ENCODE measurements around the gene TRIM9.

TRIM9 gene

GRCh38 chr14:51059032-51059431, 35.9 kb downstream of the TRIM9 start:
- no peak for DNase-seq (ENCODE audit: insufficient read length, low spot score)
- no peak for FAIRE-seq

DNA sequence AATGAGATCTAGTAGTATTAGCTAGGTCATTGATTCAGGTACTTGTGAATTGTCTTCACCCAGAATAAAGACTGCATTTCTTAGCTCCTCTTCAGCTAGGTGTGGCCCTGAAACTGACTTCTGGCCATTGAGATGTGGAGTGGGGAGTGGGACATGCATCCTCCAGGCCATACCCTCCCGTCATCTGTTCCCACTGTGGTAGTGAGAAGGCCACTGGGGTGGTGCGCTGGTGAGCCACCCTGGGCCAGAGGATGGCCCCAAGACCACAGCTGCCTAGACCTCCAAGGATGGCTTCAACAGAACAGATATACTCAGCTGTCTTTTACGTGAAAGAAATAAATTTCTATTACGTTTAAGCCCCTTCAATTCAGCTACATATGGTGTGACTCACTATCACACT, 36.5 kb downstream of the TRIM9 start:
- FAIRE-seq (no peak), DNase-seq (ENCODE audit: insufficient read length, low spot score) (no peak)

DNA sequence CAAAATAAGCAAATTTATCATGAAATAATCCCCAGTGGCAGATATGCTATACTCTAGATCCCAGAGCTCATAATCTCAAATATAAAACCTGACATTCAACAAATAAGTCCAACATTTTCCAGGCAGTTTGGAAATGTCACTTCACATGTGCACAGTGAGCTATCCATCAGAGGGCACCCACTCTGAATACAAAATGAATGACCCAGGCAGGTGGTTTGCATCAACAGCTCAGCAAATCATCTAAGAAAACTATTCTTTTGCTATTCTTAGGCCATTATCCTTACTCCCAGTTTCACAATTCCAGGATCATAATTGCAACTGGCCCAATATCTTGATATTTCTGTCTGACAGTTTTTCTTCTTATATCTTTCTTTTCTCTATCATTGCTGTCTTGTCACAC, 38.5 kb downstream of the TRIM9 start:
- FAIRE-seq: no peak
- DNase-seq (ENCODE audit: insufficient read length, low spot score): no peak

GRCh38 chr14:51053157-51053556, 41.7 kb downstream of the TRIM9 start:
- no peak for FAIRE-seq
- no peak for DNase-seq (ENCODE audit: insufficient read length, low spot score)

DNA sequence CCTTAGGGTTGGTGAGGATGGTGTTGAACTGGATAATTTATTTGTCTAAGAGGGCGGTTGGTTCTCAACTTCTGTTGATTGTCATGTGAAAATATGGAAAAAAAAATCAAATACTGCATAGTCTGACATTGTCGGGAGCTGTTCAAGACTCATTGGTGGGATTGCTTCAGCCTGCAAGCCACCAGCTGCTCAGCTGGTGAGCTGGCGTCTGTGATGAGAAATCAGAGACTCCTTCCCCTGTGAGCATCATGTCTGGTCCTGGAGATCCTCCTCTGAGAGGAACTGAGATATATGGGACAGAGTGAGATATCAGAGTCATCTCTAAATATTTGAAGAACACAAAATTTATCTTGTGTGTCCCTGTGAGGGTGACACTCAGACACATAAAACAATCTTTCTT, 49.9 kb downstream of the TRIM9 start:
- DNase-seq (ENCODE audit: insufficient read length, low spot score) (no peak), FAIRE-seq (no peak)

- DNase-seq (ENCODE audit: insufficient read length, low spot score): no peak
- no peak for FAIRE-seq
Observed at GRCh38 chr14:51041883-51042282, 53.0 kb downstream of the TRIM9 start.

GRCh38 chr14:51041108-51041531, 53.8 kb downstream of the TRIM9 start:
- FAIRE-seq (no peak), DNase-seq (ENCODE audit: insufficient read length, low spot score) (no peak)

DNA sequence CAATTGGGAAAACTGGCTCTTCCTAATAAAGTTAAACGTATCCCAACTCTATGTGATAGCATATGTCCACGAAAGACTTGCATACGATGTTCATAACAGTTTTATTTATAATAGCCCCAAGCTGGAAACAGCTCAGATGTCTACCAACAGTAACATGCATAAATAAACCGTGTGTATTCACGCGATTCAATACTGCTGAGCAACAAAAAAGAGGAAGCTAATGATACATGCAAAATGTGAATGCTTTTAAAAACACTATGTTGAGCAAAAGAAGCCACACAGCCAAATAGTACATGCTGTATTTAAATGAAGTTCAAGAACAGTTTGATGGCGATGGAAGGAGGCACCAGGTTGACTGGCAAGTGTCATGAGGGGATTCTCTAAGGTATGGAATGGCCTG, 55.7 kb downstream of the TRIM9 start:
- DNase-seq (ENCODE audit: insufficient read length, low spot score): no peak

GRCh38 chr14:51035611-51036192, 59.2 kb downstream of the TRIM9 start:
- FAIRE-seq: no peak

More for the DNA sequence above, 55.7 kb downstream of the TRIM9 start:
- no peak for FAIRE-seq

DNA sequence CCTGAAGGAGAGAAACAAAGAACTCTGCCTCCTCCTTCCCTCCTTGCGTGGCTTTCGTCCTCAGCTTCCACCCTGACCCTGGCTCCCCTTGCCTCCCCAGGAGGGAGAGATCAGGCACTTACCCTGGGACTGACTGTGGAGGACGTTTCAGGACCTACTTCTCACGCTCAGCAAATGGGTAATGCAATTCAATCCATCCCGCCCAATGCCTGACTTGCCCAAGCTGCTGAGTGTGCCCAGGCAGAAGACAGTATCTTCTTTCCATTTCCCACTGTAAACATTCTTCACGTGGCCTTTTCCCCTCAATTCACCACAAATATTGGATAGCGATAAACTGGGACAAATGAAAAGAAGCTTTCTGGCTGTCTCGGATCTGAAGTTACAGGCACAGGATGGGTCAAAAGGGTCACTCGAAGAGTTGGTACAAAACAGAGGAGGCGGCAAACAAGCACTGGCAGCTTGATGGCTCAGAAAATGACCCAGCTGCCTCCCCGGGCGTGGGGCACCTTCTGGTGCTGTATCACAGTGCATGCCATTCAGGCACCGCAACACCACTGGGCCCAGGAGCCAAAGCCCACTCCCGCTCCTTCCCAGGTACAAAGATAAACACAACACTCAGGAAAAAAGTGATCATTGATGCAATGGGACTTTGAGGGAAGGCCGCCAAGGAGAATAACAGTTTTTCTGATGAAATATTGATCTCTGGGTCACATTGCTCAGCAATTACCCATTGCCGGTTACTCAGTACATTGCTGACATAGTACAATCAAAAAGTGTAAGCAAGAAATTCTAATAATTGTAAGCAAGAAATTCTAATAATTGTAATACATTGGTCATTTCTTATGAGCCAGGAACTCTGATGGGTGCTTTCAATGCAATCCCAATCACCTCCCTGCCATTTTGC, 65.8 kb downstream of the TRIM9 start:
- no peak for FAIRE-seq
- no peak for DNase-seq (ENCODE audit: insufficient read length, low spot score)

More at GRCh38 chr14:51035611-51036192, 59.2 kb downstream of the TRIM9 start:
- no peak for DNase-seq (ENCODE audit: insufficient read length, low spot score)

DNA sequence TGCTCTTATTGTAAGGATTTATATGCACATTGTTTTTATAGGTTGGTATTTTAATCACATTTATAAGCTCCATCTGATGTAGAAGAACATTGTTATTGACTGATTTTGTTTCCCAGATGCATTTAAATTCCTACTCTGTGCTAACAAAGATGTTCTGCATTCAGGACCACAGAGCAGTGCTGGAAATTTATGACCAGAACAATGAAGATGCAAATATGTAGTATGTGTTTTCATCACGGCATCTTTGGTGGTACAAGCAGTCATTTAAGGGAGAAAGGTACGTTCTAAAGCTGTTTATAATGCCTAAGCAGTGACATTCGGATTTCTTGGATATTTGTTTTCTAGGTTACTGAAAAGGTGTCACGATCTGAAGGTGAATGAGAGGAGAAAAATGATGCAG, 66.5 kb downstream of the TRIM9 start:
- no peak for DNase-seq (ENCODE audit: insufficient read length, low spot score)
- no peak for FAIRE-seq

GRCh38 chr14:51024377-51024776, 70.5 kb downstream of the TRIM9 start:
- DNase-seq (ENCODE audit: insufficient read length, low spot score) (no peak), FAIRE-seq (no peak)

- DNase-seq (ENCODE audit: insufficient read length, low spot score): no peak
- FAIRE-seq: no peak
Observed at GRCh38 chr14:51023964-51024363, 70.9 kb downstream of the TRIM9 start.

- no peak for DNase-seq (ENCODE audit: insufficient read length, low spot score)
- FAIRE-seq: no peak
Observed at GRCh38 chr14:51022769-51023168, 72.1 kb downstream of the TRIM9 start.

- DNase-seq (ENCODE audit: insufficient read length, low spot score) (no peak), FAIRE-seq (peak; percentile 40)
Observed at GRCh38 chr14:51020024-51020710, 74.7 kb downstream of the TRIM9 start.

DNA sequence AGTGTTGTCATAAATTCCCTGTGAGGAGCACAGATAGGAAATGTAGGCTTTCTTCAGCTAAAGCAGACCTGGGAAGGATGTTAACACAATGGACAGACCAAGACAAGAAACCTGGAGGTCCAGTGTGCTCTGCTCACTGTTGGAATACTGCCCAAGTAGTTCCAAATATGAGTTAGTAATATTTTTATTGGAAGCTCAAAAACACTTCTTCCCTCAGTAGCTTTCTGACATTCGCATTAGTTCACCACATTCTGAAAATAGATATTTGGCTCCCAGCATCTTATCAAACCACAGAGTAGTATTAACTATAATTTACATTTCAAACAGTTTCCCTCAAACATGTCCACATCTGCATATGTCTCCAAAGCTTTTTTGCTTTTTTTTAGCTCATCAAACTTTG, 75.8 kb downstream of the TRIM9 start:
- FAIRE-seq (no peak), DNase-seq (ENCODE audit: insufficient read length, low spot score) (no peak)

GRCh38 chr14:51018521-51018920, 76.4 kb downstream of the TRIM9 start:
- DNase-seq (ENCODE audit: insufficient read length, low spot score) (no peak), FAIRE-seq (no peak)

GRCh38 chr14:51014625-51015024, 80.3 kb downstream of the TRIM9 start:
- FAIRE-seq (no peak), DNase-seq (ENCODE audit: insufficient read length, low spot score) (no peak)

DNA sequence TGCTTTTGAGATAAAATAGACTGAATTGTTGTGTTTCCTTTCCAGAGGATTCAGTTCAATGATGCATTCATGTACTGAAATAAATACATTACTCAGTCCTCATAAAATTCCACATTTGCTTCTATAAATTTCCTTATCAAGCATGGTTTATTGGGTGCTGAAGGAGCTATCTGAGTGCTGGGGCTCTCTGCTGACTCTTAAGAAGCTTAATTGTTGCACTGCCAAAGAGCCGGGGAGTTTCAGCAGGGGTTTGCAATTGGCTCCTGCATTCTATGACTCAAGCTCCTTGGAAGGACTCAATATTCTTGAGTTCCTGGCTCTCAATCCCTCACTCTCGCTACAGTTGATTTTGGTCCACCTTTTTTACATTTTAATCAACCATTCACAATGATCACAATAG, 80.8 kb downstream of the TRIM9 start:
- no peak for FAIRE-seq
- DNase-seq (ENCODE audit: insufficient read length, low spot score): no peak

GRCh38 chr14:51012055-51012454, 82.8 kb downstream of the TRIM9 start:
- FAIRE-seq: no peak
- DNase-seq (ENCODE audit: insufficient read length, low spot score): no peak

DNA sequence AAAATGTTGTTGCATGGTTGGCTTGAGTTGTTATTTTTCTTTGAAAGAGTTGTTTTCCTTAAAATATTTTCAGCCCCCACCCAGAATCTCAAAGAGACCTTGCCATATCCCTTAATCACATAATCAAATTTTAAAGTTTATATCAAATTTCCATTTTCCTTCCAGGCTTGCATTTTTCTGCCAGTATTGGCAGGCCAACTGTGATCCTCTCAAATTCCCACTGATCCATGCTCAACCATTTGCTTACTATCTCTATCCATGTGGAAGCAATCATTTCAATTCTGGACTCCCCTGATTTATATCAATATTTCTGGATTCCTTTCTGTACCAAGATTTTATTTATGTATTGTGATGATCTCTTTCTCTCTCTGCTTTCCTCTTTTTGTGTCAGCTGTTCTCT, 86.5 kb downstream of the TRIM9 start:
- FAIRE-seq (no peak), DNase-seq (ENCODE audit: insufficient read length, low spot score) (no peak)

DNA sequence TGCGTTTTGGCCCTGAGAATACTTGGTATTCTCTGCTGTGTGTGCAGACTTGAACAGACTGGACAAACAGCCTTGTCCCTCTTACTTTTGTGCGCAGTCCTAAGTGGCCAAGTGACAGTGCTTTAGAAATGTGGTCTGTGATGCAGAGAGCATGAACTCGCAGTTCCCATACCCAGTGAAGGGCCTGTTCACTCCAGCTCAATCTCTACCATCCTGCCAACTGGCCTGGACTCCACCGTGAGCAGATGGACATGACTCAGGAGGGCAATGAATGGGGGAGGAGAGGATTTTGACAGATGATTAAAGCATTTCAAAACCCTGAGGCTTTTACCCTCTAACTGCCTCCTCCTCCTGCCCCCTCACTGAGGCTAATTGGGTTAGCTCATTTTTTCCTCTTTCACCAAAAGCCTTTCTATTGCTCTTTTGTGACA, 88.1 kb downstream of the TRIM9 start:
- DNase-seq (ENCODE audit: insufficient read length, low spot score): peak; percentile 48
- FAIRE-seq: peak; percentile 70
